K562 (cell line): ENCODE results near the gene CD55. TPM values are rescaled to one million over a fixed set of nuclear protein-coding genes. Genes with fewer than 3 reads are reported as not detected.

Experiments used
- ARHGAP35 ChIP-seq: fragments of 450-650 bp; IDR thresholded peaks from 2 replicates; pipeline ENCODE4 v1.6.1; 2018; ENCODE audit not compliant: partially characterized antibody
- CBX3 ChIP-seq, 2 experiments: IDR thresholded peaks; 1 replicate in 1 of 2; 2 replicates in 1 of 2; pipeline ENCODE4 v1.6.1; 2012; ENCODE audit warnings: inconsistent platforms in 2 of 2, low read length in 2 of 2, borderline replicate concordance in 1 of 2, control low read depth in 1 of 2
- HIVEP1 ChIP-seq: fragments of 250-450 bp; sonication (Bioruptor Pico); IDR thresholded peaks from 2 replicates; pipeline ENCODE4 v1.4.0; 2020; ENCODE audit warnings: mild to moderate bottlenecking
- KHSRP ChIP-seq: fragments of 450-650 bp; IDR thresholded peaks from 2 replicates; pipeline ENCODE4 v1.6.1; 2017
- KLF10 ChIP-seq: fragments of 250-450 bp; sonication (Bioruptor Pico); IDR thresholded peaks from 2 replicates; pipeline ENCODE4 v1.6.1; 2021; ENCODE audit warnings: matching md5 sums
- MYC ChIP-seq, 2 experiments: fragments of 250-450 bp in 1 of 2; sonication (Bioruptor Pico) in 1 of 2; IDR thresholded peaks; 2 replicates each; pipeline versions ENCODE4 v1.5.1 to v1.6.1; 2012 to 2021; ENCODE audit warnings: low read depth in 2 of 2, borderline replicate concordance in 1 of 2, improper control_type of control experiment in 1 of 2, low read length in 1 of 2, mild to moderate bottlenecking in 1 of 2, moderate library complexity in 1 of 2
- PHB2 ChIP-seq: fragments of 450-650 bp; IDR thresholded peaks from 2 replicates; pipeline ENCODE4 v1.6.1; 2017; ENCODE audit warnings: low read depth
- RBM15 ChIP-seq: fragments of 200-400 bp; formaldehyde crosslinking; IDR thresholded peaks from 2 replicates; pipeline ENCODE4 v1.6.1; 2018; ENCODE audit warnings: mild to moderate bottlenecking, low read length, moderate library complexity; ENCODE audit not compliant: insufficient read depth
- SMC3 ChIP-seq: conservative IDR thresholded peaks from 2 replicates; pipeline ENCODE4 v1.6.1; 2011; ENCODE audit warnings: low read depth, low read length, improper control_type of control experiment; ENCODE audit not compliant: insufficient read depth
- SP2 ChIP-seq: IDR thresholded peaks from 2 replicates; pipeline ENCODE4 v1.6.1; 2011; ENCODE audit warnings: mild to moderate bottlenecking, low read depth, low read length, moderate library complexity; ENCODE audit not compliant: poor library complexity, severe bottlenecking; ENCODE audit errors: extremely low read depth
- TAF15 ChIP-seq: fragments of 200-400 bp; formaldehyde crosslinking; IDR thresholded peaks from 2 replicates; pipeline ENCODE4 v1.6.1; 2017; ENCODE audit warnings: mild to moderate bottlenecking, low read depth, low read length, moderate library complexity
- ZBTB7A ChIP-seq: IDR thresholded peaks from 2 replicates; pipeline ENCODE4 v1.6.1; 2011; ENCODE audit warnings: low read depth, mild to moderate bottlenecking, low read length, moderate library complexity, borderline replicate concordance; ENCODE audit not compliant: control insufficient read depth
- ZEB2 ChIP-seq: fragments of 450-650 bp; IDR thresholded peaks from 2 replicates; pipeline ENCODE4 v1.6.1; 2016
- ZNF133 ChIP-seq: fragments of 250-450 bp; sonication (Bioruptor Pico); IDR thresholded peaks from 2 replicates; pipeline ENCODE4 v1.4.0; 2020; ENCODE audit warnings: mild to moderate bottlenecking
- ZNF311 ChIP-seq: fragments of 250-450 bp; sonication (Bioruptor Pico); IDR thresholded peaks from 2 replicates; pipeline ENCODE4 v1.4.0; 2020; ENCODE audit warnings: mild to moderate bottlenecking, moderate library complexity
- ZNF431 ChIP-seq: sonication (generic); formaldehyde crosslinking; IDR thresholded peaks from 2 replicates; pipeline ENCODE4 v1.8.0; 2022; ENCODE audit warnings: mild to moderate bottlenecking, missing genetic modification reagents
- ZNF76 ChIP-seq: fragments of 250-450 bp; sonication (Bioruptor Pico); IDR thresholded peaks from 2 replicates; pipeline ENCODE4 v1.4.0; 2020; ENCODE audit warnings: mild to moderate bottlenecking, moderate library complexity, borderline replicate concordance
- polyA plus RNA-seq, 8 experiments: library from polyadenylated mRNA; depleted of rRNA in 4 of 8; stranded (reverse) in 5 of 8; unstranded in 3 of 8; fragments of >200 nt; fragmentation: Nextera tagmentation in 2 of 8; fragmentation: Illumina TruSeq in 1 of 8; extraction: Ambion mirVana in 2 of 8; extraction: Trizol in 1 of 8; gene quantifications; 2 replicates each; pipeline versions ENCODE4 v1.2.1 to v1.2.3, GENCODE V29; 2011 to 2014; ENCODE audit warnings: inconsistent platforms in 1 of 8, missing spikeins in 1 of 8
- total RNA-seq, 7 experiments: library from RNA; depleted of rRNA in 6 of 7; stranded (reverse); fragments of >200 nt in 6 of 7; fragmentation: Illumina TruSeq in 2 of 7; extraction: Trizol in 2 of 7; gene quantifications; 2 replicates each; pipeline versions ENCODE4 v1.2.1 to v1.2.3, GENCODE V29; 2011 to 2021; ENCODE audit warnings: low replicate concordance in 1 of 7
- TF ChIP-seq, protein P1 (sequence below): fragments of 450-650 bp; IDR thresholded peaks from 2 replicates; pipeline ENCODE4 v1.6.1; 2016; ENCODE audit warnings: antibody characterized with exemption
- TF ChIP-seq, protein P2 (sequence below): fragments of 450-650 bp; formaldehyde crosslinking; IDR thresholded peaks from 2 replicates; pipeline ENCODE4 v1.4.0; 2020; ENCODE audit warnings: mild to moderate bottlenecking, moderate library complexity
- TF ChIP-seq, protein P3 (sequence below): fragments of 250-450 bp; sonication (Bioruptor Pico); IDR thresholded peaks from 2 replicates; pipeline ENCODE4 v1.4.0; 2020

CD55 gene
- total and polyA plus RNA-seq, 9 of the 15 experiments (the other 6 are each of a cell fraction or from before 2014, with no cell fraction given), result 17.7 to 150 (median 97.0) TPM

DNA sequence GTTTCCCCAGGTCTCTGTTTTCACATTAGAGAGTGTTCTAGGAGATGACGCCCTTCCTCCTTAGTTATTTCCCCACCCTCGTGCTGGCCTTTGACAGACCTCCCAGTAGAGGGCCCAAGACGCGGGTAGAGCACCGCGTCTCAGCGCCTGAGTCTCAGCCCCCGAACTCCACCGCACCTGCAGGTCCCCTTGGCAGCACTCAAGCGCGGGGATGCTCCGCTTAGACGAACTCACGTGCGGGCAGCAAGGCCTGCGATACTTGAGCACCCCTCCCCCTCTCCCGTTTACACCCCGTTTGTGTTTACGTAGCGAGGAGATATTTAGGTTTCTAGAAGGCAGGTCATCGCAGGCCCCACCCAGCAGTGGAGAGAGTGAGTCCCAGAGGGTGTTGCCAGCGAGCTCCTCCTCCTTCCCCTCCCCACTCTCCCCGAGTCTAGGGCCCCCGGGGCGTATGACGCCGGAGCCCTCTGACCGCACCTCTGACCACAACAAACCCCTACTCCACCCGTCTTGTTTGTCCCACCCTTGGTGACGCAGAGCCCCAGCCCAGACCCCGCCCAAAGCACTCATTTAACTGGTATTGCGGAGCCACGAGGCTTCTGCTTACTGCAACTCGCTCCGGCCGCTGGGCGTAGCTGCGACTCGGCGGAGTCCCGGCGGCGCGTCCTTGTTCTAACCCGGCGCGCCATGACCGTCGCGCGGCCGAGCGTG, at the start of gene CD55 (continued):
- TF ChIP-seq ZNF431 (CRISPR knock-in tag) (peak; percentile 2; the same call in 1 of the 2 replicates), MYC (IDR thresholded peaks at IDR 0.05; ENCODE audit: low read depth, low read length) (peak; percentile 99), MYC (CRISPR knock-in tag; IDR thresholded peaks at IDR 0.05; ENCODE audit: borderline replicate concordance, low read depth) (no peak; the same call in 1 of the 2 replicates), SMC3 (peak; percentile 33), SP2 (no peak), RBM15 (no peak), KLF10 (CRISPR knock-in tag) (no peak), ZNF311 (CRISPR knock-in tag) (no peak), HIVEP1 (CRISPR knock-in tag) (no peak), TAF15 (no peak; the same call in 1 of the 2 replicates), ZEB2 (peak; percentile 85), ARHGAP35 (no peak), PHB2 (no peak), ZNF133 (no peak), KHSRP (no peak), ZBTB7A (peak; percentile 84), ZNF76 (CRISPR knock-in tag) (no peak), CBX3 (IDR thresholded peaks at IDR 0.05; ENCODE audit: borderline replicate concordance in 1 of 2, low read length in 2 of 2) (peak in 1 of 2 experiments; percentile 89; a peak in 1 of 3 replicates)
- TF ChIP-seq, protein P1, sequence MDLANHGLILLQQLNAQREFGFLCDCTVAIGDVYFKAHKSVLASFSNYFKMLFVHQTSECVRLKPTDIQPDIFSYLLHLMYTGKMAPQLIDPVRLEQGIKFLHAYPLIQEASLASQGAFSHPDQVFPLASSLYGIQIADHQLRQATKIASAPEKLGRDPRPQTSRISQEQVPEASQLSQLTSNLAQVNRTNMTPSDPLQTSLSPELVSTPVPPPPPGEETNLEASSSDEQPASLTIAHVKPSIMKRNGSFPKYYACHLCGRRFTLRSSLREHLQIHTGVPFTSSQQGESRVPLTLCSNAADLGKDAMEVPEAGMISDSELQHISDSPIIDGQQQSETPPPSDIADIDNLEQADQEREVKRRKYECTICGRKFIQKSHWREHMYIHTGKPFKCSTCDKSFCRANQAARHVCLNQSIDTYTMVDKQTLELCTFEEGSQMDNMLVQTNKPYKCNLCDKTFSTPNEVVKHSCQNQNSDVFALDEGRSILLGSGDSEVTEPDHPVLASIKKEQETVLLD, result no peak
- TF ChIP-seq, protein P2, sequence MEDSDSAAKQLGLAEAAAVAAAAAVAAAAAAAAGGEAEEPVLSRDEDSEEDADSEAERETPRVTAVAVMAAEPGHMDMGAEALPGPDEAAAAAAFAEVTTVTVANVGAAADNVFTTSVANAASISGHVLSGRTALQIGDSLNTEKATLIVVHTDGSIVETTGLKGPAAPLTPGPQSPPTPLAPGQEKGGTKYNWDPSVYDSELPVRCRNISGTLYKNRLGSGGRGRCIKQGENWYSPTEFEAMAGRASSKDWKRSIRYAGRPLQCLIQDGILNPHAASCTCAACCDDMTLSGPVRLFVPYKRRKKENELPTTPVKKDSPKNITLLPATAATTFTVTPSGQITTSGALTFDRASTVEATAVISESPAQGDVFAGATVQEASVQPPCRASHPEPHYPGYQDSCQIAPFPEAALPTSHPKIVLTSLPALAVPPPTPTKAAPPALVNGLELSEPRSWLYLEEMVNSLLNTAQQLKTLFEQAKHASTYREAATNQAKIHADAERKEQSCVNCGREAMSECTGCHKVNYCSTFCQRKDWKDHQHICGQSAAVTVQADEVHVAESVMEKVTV, result no peak
- TF ChIP-seq, protein P3, sequence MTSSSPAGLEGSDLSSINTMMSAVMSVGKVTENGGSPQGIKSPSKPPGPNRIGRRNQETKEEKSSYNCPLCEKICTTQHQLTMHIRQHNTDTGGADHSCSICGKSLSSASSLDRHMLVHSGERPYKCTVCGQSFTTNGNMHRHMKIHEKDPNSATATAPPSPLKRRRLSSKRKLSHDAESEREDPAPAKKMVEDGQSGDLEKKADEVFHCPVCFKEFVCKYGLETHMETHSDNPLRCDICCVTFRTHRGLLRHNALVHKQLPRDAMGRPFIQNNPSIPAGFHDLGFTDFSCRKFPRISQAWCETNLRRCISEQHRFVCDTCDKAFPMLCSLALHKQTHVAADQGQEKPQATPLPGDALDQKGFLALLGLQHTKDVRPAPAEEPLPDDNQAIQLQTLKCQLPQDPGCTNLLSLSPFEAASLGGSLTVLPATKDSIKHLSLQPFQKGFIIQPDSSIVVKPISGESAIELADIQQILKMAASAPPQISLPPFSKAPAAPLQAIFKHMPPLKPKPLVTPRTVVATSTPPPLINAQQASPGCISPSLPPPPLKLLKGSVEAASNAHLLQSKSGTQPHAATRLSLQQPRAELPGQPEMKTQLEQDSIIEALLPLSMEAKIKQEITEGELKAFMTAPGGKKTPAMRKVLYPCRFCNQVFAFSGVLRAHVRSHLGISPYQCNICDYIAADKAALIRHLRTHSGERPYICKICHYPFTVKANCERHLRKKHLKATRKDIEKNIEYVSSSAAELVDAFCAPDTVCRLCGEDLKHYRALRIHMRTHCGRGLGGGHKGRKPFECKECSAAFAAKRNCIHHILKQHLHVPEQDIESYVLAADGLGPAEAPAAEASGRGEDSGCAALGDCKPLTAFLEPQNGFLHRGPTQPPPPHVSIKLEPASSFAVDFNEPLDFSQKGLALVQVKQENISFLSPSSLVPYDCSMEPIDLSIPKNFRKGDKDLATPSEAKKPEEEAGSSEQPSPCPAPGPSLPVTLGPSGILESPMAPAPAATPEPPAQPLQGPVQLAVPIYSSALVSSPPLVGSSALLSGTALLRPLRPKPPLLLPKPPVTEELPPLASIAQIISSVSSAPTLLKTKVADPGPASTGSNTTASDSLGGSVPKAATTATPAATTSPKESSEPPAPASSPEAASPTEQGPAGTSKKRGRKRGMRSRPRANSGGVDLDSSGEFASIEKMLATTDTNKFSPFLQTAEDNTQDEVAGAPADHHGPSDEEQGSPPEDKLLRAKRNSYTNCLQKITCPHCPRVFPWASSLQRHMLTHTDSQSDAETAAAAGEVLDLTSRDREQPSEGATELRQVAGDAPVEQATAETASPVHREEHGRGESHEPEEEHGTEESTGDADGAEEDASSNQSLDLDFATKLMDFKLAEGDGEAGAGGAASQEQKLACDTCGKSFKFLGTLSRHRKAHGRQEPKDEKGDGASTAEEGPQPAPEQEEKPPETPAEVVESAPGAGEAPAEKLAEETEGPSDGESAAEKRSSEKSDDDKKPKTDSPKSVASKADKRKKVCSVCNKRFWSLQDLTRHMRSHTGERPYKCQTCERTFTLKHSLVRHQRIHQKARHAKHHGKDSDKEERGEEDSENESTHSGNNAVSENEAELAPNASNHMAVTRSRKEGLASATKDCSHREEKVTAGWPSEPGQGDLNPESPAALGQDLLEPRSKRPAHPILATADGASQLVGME, result no peak
